Measurements from ENCODE around the gene NFIX.

Gene NFIX

DNA sequence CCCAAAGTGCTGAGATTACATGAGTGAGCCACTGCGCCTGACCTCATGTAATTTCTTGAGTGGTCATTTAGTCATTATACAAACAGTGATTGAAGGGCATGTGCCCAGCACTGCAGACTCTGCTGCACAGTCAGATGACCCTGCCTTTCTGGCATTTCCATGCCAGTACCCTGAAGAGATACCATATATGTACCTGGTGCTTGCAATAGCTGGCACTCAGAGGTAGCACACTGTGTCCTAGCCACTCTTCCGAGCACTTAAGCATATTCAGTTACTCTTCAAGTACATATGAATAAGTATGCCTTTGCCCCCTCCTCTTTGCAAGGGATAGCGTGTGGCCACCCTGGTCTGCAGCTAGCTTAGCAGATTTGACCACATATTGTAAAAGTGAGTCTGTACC is 139.4 kb downstream of the NFIX start:
- no peak for FAIRE-seq

DNA sequence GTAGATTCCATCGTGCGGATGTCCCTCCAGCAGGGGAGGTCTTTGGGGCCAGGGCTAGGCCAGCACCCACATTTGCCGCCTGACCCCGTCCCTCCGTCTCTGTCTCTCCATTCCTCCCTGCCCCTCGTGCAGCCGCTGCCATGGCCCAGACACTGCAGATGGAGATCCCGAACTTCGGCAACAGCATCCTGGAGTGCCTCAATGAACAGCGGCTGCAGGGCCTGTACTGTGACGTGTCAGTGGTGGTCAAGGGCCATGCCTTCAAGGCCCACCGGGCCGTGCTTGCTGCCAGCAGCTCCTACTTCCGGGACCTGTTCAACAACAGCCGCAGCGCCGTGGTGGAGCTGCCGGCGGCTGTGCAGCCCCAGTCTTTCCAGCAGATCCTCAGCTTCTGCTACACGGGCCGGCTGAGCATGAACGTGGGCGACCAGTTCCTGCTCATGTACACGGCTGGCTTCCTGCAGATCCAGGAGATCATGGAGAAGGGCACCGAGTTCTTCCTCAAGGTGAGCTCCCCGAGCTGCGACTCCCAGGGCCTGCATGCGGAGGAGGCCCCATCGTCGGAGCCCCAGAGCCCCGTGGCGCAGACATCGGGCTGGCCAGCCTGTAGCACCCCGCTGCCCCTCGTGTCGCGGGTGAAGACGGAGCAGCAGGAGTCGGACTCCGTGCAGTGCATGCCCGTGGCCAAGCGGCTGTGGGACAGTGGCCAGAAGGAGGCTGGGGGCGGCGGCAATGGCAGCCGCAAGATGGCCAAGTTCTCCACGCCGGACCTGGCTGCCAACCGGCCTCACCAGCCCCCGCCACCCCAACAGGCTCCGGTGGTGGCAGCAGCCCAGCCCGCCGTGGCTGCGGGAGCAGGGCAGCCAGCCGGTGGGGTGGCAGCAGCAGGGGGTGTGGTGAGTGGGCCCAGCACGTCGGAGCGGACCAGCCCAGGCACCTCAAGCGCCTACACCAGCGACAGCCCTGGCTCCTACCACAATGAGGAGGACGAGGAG is 140.1 kb downstream of the NFIX start:
- no peak for FAIRE-seq

DNA sequence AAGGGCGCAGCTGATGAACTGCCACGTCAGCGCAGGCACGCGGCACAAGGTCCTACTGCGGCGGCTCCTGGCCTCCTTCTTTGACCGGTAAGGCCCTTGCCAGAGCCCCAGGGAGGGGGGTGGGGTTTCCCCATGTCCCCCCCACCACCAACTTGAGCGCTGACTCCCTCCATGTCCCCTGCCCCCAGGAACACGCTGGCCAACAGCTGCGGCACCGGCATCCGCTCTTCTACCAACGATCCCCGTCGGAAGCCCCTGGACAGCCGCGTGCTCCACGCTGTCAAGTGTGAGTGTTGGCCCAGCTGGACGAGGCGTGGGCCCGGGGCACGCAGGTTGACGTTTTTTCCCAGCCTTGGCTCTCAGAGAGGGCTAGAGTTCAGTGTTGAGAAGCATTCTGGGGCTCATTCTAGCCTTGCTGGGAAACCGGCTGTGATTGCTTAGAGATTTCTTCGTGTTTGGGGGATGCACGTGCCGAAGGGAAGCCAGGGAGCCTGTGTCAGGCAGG is 142.1 kb downstream of the NFIX start:
- FAIRE-seq, result no peak

DNA sequence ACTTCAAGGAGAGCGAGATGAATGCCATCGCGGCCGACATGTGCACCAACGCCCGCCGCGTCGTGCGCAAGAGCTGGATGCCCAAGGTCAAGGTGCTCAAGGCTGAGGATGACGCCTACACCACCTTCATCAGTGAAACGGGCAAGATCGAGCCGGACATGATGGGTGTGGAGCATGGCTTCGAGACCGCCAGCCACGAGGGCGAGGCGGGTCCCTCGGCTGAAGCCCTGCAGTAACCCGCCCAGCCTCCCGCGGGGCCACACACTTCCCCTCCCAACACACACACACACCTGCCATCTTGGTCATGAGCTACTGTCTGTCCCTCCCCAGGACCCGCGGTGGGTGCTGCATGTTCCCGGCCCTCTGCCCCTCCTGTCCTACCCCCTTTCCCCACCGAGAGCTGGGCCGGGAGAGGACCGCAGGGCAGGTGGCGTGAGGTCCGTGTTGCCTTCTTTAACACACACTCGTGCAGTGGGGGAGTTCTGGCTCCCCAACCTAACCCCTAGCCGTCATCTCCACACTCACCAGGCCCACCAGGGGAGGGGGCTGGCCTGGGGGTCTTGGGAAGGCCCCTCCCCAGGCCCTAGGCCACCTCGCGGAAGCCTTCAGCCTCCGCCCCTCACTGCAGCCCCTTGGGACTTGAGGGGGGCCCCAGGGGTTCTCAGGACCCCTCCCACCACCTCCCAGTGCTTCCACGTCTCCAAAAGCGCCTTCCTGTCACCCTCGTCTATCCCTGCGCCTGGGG is 143.1 kb downstream of the NFIX start:
- FAIRE-seq, result no peak

DNA sequence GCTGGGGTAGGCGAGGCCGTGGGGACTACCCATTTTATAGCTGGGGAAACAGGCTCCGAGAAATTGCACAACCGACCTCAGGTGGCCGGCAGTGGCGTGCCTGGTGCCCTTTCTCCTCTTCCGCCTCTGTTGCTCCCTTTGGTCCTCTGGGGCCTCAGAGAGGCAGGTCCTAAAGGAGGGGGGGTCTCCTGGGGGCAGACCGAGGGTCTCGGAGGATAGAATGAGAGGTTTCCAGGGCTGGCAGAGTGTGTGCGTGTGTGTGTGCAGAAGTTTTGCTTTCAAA is 143.6 kb downstream of the NFIX start:
- FAIRE-seq, result no peak

DNA sequence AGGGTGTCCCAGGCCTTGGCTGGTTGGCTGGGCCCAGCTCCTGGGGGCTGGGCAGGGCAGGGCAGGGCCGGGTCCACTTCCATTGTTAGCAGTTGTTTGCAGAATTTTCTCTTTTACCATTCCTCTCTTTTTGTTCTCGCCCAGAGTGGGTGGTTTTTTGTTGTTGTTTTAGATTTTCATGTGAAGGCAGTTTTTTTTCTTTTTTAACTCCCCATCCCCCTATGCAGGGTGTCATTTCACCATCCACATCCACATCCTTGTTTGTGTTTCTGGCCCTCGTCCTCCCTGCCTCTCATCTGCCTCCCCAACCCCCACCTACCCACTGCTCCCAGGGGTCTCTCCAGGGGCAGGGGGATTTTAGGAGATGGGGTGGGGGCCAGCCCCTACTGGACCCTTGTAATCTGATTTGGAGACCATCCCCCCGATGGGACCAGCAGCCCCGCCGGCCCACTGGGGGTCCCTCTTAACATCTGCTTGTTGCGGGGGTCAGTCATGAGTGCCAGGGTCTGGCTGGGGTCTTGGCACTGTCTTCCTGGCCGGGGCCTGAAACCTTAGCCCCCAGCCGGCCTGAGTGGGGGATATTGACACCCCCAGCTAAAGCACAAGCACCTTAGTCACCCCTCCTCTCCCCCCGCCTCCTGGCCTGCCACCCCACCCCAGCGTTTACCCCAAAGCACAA is 144.5 kb downstream of the NFIX start:
- no peak for FAIRE-seq

DNA sequence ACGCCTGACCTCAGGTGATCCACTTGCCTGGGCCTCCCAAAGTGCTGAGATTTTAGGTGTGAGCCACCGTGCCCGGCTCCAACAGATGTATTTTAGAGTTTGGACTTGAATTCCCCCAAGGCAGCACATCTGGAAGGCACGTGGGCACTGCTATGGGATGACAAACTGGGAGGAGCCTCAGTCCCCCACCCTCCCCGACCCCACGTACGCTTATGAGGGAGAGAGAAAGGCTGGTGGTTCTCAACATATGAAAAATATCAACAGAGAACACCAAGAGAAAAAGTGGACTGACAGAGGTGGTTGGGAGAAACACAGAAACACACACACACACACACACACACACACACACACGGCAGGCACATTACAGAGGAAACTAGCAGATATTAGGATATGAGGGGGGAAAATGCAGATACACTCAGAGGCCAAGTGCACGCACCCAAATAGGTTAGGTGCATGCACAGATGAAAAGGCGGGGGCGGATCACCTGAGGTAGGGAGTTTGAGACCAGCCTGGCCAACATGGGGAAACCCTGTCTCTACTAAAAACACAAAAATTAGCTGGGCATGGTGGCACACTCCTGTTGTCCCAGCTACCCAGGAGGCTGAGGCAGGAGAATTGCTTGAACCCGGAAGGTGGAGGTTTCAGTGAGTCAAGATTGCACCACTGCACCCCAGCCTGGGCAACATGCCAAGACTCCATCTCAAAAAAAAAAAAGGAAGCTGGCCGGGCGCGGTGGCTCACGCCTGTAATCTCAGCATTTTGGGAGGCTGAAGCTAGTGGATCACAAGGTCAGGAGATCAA is 151.7 kb downstream of the NFIX start:
- no peak for FAIRE-seq
